ENCODE data around the gene PRDM2. TPM values are rescaled to one million over a fixed set of nuclear protein-coding genes. Genes with fewer than 3 reads are reported as not detected.

The PRDM2 gene
- total RNA-seq, 1 donor from 2014 or later: 10.3 TPM

GRCh38 chr1:13792419-13792818 is 92.4 kb downstream of the PRDM2 start:
- DNase-seq (ENCODE audit: low read depth in 2 of 2): no peak

- no peak for DNase-seq (ENCODE audit: low read depth in 2 of 2)
Observed at GRCh38 chr1:13793088-13793730, 93.2 kb downstream of the PRDM2 start.

- DNase-seq (ENCODE audit: low read depth in 2 of 2): no peak
Observed at GRCh38 chr1:13794231-13795187, 94.5 kb downstream of the PRDM2 start.

- no peak for DNase-seq (ENCODE audit: low read depth in 2 of 2)
Observed at GRCh38 chr1:13797397-13797796, 97.4 kb downstream of the PRDM2 start.

- no peak for DNase-seq (ENCODE audit: low read depth in 2 of 2)
Observed at GRCh38 chr1:13798120-13798519, 98.1 kb downstream of the PRDM2 start.

- DNase-seq (ENCODE audit: low read depth in 2 of 2): no peak
Observed at GRCh38 chr1:13799502-13800283, 99.7 kb downstream of the PRDM2 start.

GRCh38 chr1:13801232-13801631 is 101.2 kb downstream of the PRDM2 start:
- DNase-seq (ENCODE audit: low read depth in 2 of 2): no peak

GRCh38 chr1:13801655-13802486 is 101.9 kb downstream of the PRDM2 start:
- DNase-seq (ENCODE audit: low read depth in 2 of 2): no peak

- DNase-seq (ENCODE audit: low read depth in 2 of 2): no peak
Observed at GRCh38 chr1:13802782-13803545, 103.0 kb downstream of the PRDM2 start.

- no peak for DNase-seq (ENCODE audit: low read depth in 2 of 2)
Observed at GRCh38 chr1:13803546-13804239, 103.7 kb downstream of the PRDM2 start.

- no peak for DNase-seq (ENCODE audit: low read depth in 2 of 2)
Observed at GRCh38 chr1:13804240-13804633, 104.2 kb downstream of the PRDM2 start.

- no peak for DNase-seq (ENCODE audit: low read depth in 2 of 2)
Observed at GRCh38 chr1:13805431-13805830, 105.4 kb downstream of the PRDM2 start.

- DNase-seq (ENCODE audit: low read depth in 2 of 2): no peak
Observed at GRCh38 chr1:13806108-13806507, 106.1 kb downstream of the PRDM2 start.

GRCh38 chr1:13807209-13807608 is 107.2 kb downstream of the PRDM2 start:
- peak; percentile 25 to 60 for DNase-seq (ENCODE audit: low read depth in 2 of 2)

- DNase-seq (ENCODE audit: low read depth in 2 of 2): no peak
Observed at GRCh38 chr1:13808729-13809131, 108.7 kb downstream of the PRDM2 start.

GRCh38 chr1:13809461-13810159 is 109.6 kb downstream of the PRDM2 start:
- no peak for DNase-seq (ENCODE audit: low read depth in 2 of 2)

- DNase-seq (ENCODE audit: low read depth in 2 of 2): no peak
Observed at GRCh38 chr1:13812456-13813397, 112.7 kb downstream of the PRDM2 start.

Data from lung microvascular endothelial cell (primary cell).